K562 (cell line): Measurements from ENCODE around the gene LCN1. TPM values are rescaled to one million over a fixed set of nuclear protein-coding genes. Genes with fewer than 3 reads are reported as not detected.

Experiments used
- ATAC-seq: fragments of 200-7000 bp; cut with Tn5 transposase; 3 replicates; pipeline ENCODE4 v1.9.1; 2020; ENCODE audit warnings: moderate library complexity
- BruUV-seq: library from RNA; stranded (reverse); fragments of 400-500 nt; replicated peaks from 2 replicates; lab custom pipeline; 2021; lab: Mats Ljungman, UMichigan
- CTCF ChIA-PET: fragments of 300-600 bp; formaldehyde crosslinking; extraction: SDS; loops from one replicate; lab custom pipeline; 2021; ENCODE audit warnings: low intra/inter-chr PET ratio; lab: Yijun Ruan, JAX
- POLR2A ChIA-PET: fragments of 300-600, 350-650 bp; sonication (Branson Sonifier 250); formaldehyde crosslinking; extraction: SDS; loops from one replicate; lab custom pipeline; 2021; ENCODE audit warnings: antibody characterized with exemption, inconsistent platforms; lab: Yijun Ruan, JAX
- DNase-seq, 4 experiments: peaks; one replicate each; pipeline versions ENCODE4 v3.0.0 to v3.0.0-alpha.2; 2011 to 2018; ENCODE audit warnings: low spot score in 3 of 4, mixed read lengths in 3 of 4; ENCODE audit errors: extremely low read depth in 1 of 4
- FAIRE-seq: peaks from 2 replicates; lab custom pipeline; 2011; peaks lifted over from hg19 to GRCh38; lab: Jason Lieb, UNC
- H2AFZ ChIP-seq: 2 replicates; pipeline ENCODE4 v1.6.0; 2011; ENCODE audit warnings: low read depth, low read length, control low read depth, inconsistent platforms
- H3K27ac ChIP-seq: fragments of 200-600 bp; 3 replicates; pipeline ENCODE4 v1.8.0; 2011; ENCODE audit warnings: low read depth, mild to moderate bottlenecking, control low read depth, inconsistent platforms, low read length, moderate library complexity, mixed read lengths; ENCODE audit errors: extremely low read depth
- H3K27me3 ChIP-seq, 2 experiments: fragments of 300-600 bp in 1 of 2; 2 replicates in 1 of 2; 3 replicates in 1 of 2; pipeline versions ENCODE4 v1.6.0 to v1.8.0; 2011; ENCODE audit warnings: inconsistent platforms in 2 of 2, low read length in 2 of 2, mild to moderate bottlenecking in 1 of 2, mixed read lengths in 1 of 2, moderate library complexity in 1 of 2; ENCODE audit not compliant: control insufficient read depth in 2 of 2, insufficient read depth in 2 of 2
- H3K36me3 ChIP-seq: fragments of 300-600 bp; 3 replicates; pipeline ENCODE4 v1.8.0; 2011; ENCODE audit warnings: mild to moderate bottlenecking, low read length, inconsistent platforms; ENCODE audit not compliant: control insufficient read depth, insufficient read depth
- H3K4me1 ChIP-seq, 2 experiments: fragments of 200-600 bp in 1 of 2; replicated peaks in 1 of 2; 2 replicates in 1 of 2; 3 replicates in 1 of 2; pipeline versions ENCODE4 v1.5.1 to v1.8.0; 2011; ENCODE audit warnings: inconsistent platforms in 2 of 2, low read length in 2 of 2, mild to moderate bottlenecking in 1 of 2, mixed read lengths in 1 of 2, moderate library complexity in 1 of 2; ENCODE audit not compliant: control insufficient read depth in 2 of 2, insufficient read depth in 2 of 2
- H3K4me2 ChIP-seq: 2 replicates; pipeline ENCODE4 v1.6.1; 2011; ENCODE audit warnings: low read length, control low read depth, inconsistent platforms, mixed read lengths; ENCODE audit not compliant: insufficient read depth
- H3K4me3 ChIP-seq: fragments of 200-600 bp; sonication (generic), shearing (Covaris generic); 2 replicates; pipeline ENCODE4 v1.5.1; 2016; ENCODE audit warnings: control low read depth, inconsistent platforms
- H3K79me2 ChIP-seq: fragments of 200-600 bp; 3 replicates; pipeline ENCODE4 v1.8.0; 2011; ENCODE audit warnings: low read length, inconsistent platforms; ENCODE audit not compliant: control insufficient read depth, insufficient read depth
- H3K9ac ChIP-seq, 2 experiments: 2 replicates each; pipeline versions ENCODE4 v1.6.0 to v1.6.1; 2011; ENCODE audit warnings: low read depth in 2 of 2, low read length in 2 of 2, control low read depth in 1 of 2, inconsistent platforms in 1 of 2, mild to moderate bottlenecking in 1 of 2, mixed read lengths in 1 of 2; ENCODE audit not compliant: insufficient read depth in 1 of 2
- H3K9me1 ChIP-seq: one replicate; pipeline ENCODE4 v1.6.0; 2011; ENCODE audit warnings: inconsistent platforms, mild to moderate bottlenecking, low read length, moderate library complexity; ENCODE audit not compliant: control insufficient read depth, insufficient read depth
- H3K9me3 ChIP-seq: replicated peaks from 2 replicates; pipeline ENCODE4 v1.5.1; 2011; ENCODE audit warnings: low read depth, low read length, inconsistent platforms; ENCODE audit not compliant: control insufficient read depth, insufficient read depth
- H4K20me1 ChIP-seq: replicated peaks from 2 replicates; pipeline ENCODE4 v1.6.1; 2011; ENCODE audit warnings: low read length, inconsistent platforms, mixed read lengths; ENCODE audit not compliant: control insufficient read depth, insufficient read depth
- GTF2B ChIP-seq: IDR thresholded peaks from 2 replicates; pipeline ENCODE4 v1.6.1; 2011; ENCODE audit not compliant: insufficient read length; ENCODE audit errors: extremely low read depth
- HNRNPL ChIP-seq: fragments of 200-400 bp; formaldehyde crosslinking; IDR thresholded peaks from 2 replicates; pipeline ENCODE4 v1.6.1; 2017; ENCODE audit warnings: low read depth, mild to moderate bottlenecking, low read length
- IFI16 ChIP-seq: fragments of 250-450 bp; sonication (Bioruptor Pico); IDR thresholded peaks from 2 replicates; pipeline ENCODE4 v2.1.2; 2022; ENCODE audit warnings: mild to moderate bottlenecking, inconsistent platforms
- MGA ChIP-seq: fragments of 450-650 bp; IDR thresholded peaks from 2 replicates; pipeline ENCODE4 v1.6.1; 2016; ENCODE audit warnings: mild to moderate bottlenecking, moderate library complexity
- NFATC3 ChIP-seq: fragments of 450-650 bp; IDR thresholded peaks from 2 replicates; pipeline ENCODE4 v1.6.1; 2017; ENCODE audit warnings: mild to moderate bottlenecking
- ZNF639 ChIP-seq, 2 experiments: fragments of 200-800 bp in 1 of 2; sonication (Bioruptor generic) in 1 of 2; sonication (generic) in 1 of 2; formaldehyde crosslinking in 1 of 2; IDR thresholded peaks in 1 of 2; conservative IDR thresholded peaks in 1 of 2; 2 replicates each; pipeline versions ENCODE4 v1.5.0 to v1.6.1; 2016 to 2020; ENCODE audit warnings: missing compliant biosample characterization in 1 of 2, missing genetic modification characterization in 1 of 2, missing genetic modification reagents in 1 of 2
- WGBS: fragments of 100-300 bp; shearing (Covaris generic); methylation state at CpG from one replicate; pipeline ENCODE4 v1.1.6; 2016; ENCODE audit warnings: low coverage, mixed read lengths; ENCODE audit not compliant: insufficient coverage; ENCODE audit errors: missing lambda C conversion rate; 5-methylcytosine and 5-hydroxymethylcytosine counted together
- in situ Hi-C: fragments of 300-500 bp; cut with MboI; formaldehyde crosslinking; loops from 4 replicates; pipeline ENCODE4 v1.15.0; 2018; ENCODE audit warnings: inconsistent platforms, mixed read lengths
- intact Hi-C: fragments of 100-400 bp; cut with micrococcal nuclease; formaldehyde crosslinking; loops from 2 replicates; pipeline ENCODE4 v1.14.2; 2022
- polyA plus RNA-seq, 8 experiments: library from polyadenylated mRNA; depleted of rRNA in 4 of 8; stranded (reverse) in 5 of 8; unstranded in 3 of 8; fragments of >200 nt; fragmentation: Nextera tagmentation in 2 of 8; fragmentation: Illumina TruSeq in 1 of 8; extraction: Ambion mirVana in 2 of 8; extraction: Trizol in 1 of 8; gene quantifications; 2 replicates each; pipeline versions ENCODE4 v1.2.1 to v1.2.3, GENCODE V29; 2011 to 2014; ENCODE audit warnings: inconsistent platforms in 1 of 8, missing spikeins in 1 of 8
- total RNA-seq, 7 experiments: library from RNA; depleted of rRNA in 6 of 7; stranded (reverse); fragments of >200 nt in 6 of 7; fragmentation: Illumina TruSeq in 2 of 7; extraction: Trizol in 2 of 7; gene quantifications; 2 replicates each; pipeline versions ENCODE4 v1.2.1 to v1.2.3, GENCODE V29; 2011 to 2021; ENCODE audit warnings: low replicate concordance in 1 of 7

Gene LCN1
- total and polyA plus RNA-seq, 9 of the 15 experiments (the other 6 are each of a cell fraction or from before 2014, with no cell fraction given), result not detected

GRCh38 chr9:135479469-135480052 lies 41.7 kb upstream of the LCN1 start, which contains the start of gene PPP1R26:
TSS of gene PPP1R26 (plus strand) at chr9:135479782. CDS start at chr9:135484511, 4,729 bp downstream.
- intact Hi-C loops (loop anchor here (5.0 kb wide), 1 partner anchor 57 kb away; no protein-coding TSS in a partner anchor), in situ Hi-C loops (no loop called here)
- Histone ChIP-seq H3K4me1 (peaks cover 7 to 42% of the 10 kb centered on the region in 2 experiments), H3K79me2 (peaks cover 23% of the 10 kb centered on the region), H3K9me1 (no peaks in the 10 kb centered on the region), H3K9me3 (no peaks in the 10 kb centered on the region), H3K4me2 (peak within 1 kb of the TSS; percentile 84), H3K36me3 (peaks cover 14% of the 10 kb centered on the region; the same call in 1 of the 3 replicates), H3K9ac (peak within 1 kb of the TSS; percentile 75 to 96), H3K27ac (peak within 1 kb of the TSS; percentile 73), H4K20me1 (no peaks in the 10 kb centered on the region), H2AFZ (peak within 1 kb of the TSS; percentile 85), H3K27me3 (no peaks in the 10 kb centered on the region), H3K4me3 (peak within 1 kb of the TSS; percentile 68)
- no peak for FAIRE-seq
- CTCF ChIA-PET, result no interaction called here
- POLR2A ChIA-PET, result interaction anchor here (0.6 to 2.8 kb wide), 5 partner anchors 11 to 108 kb away, joined by 3 to 13 read pairs (median 6); no protein-coding TSS in a partner anchor
- no peak; the same call in 2 of the 3 replicates for ATAC-seq
- no TSS peak for BruUV-seq
- WGBS, result 0% methylated on average over 2 of the region's 103 CpGs
- peak; percentile 26 to 83 (median 69) for DNase-seq
- TF ChIP-seq GTF2B (no peak), HNRNPL (0 out of 2 replicates have a peak, but pooled peaks have one; percentile 70), IFI16 (no peak), NFATC3 (no peak), ZNF639 (CRISPR knock-in tag; conservative IDR thresholded peaks at IDR 0.05 in 1 of 2, IDR thresholded peaks at IDR 0.05 in 1 of 2) (peak in 1 of 2 experiments; percentile 75; a peak in 1 of 4 replicates), MGA (no peak)
